Hippocampal formation (tissue), 2 donors: ENCODE results near the gene NBPF1.
"Not testable (repeated sequence)": the region's sequence is repeated elsewhere in the genome, so short reads cannot be mapped to it uniquely, and the experiment has no call there.

Experiments
- DNase-seq, 2 donors: peaks; one replicate each; lab custom pipeline; 2025; lab: John Stamatoyannopoulos, UW

The NBPF1 gene

GRCh38 chr1:16605532-16606505 is 7.5 kb downstream of the NBPF1 start:
- DNase-seq = no peak

DNA sequence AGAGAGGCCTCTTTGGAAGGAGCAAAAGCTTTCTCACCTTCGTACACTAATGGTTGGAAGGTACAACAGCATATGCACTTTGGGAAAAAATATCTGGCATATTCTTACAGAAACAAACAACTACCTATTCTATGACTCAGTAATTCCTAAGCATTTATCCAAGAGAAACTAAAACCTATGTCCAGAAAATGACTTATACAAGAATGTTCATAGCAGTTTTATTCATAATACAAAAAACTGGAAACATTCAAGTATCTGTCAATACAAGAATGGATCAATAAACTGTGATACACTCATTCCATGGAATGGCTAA is 8.2 kb downstream of the NBPF1 start:
- no peak for DNase-seq

DNA sequence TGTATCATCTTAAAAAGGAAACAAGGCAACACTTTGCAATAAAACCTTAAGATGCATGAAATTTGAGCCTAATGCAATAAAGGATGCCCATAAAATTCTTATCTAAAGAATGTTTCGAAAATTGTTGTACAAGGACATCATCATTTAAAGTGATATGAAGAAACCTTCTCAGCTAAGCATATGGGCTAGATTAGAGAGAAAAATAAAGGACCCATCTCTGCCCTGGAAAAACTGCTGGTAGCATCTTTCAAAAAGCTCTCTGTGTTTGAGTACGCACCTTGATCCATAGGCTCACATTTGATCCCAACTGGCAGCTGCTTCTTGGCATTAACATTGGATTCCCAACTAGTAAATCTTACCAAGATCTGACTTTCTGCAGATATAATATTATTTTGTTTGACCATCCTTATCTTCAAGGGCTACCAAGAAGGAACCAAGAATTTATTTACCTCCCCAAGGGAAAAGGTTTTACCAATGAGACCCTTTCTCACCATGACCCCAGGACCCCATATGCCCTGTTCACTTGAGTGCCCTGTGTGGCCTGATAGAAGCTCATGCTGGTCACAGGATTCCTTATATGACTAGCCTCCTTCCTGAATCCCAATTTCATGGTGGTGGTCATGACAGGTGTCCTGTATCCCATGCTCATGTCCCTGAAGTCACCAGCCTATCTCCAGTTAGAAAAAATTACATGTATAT is 8.7 kb downstream of the NBPF1 start:
- not testable (repeated sequence) for DNase-seq

DNA sequence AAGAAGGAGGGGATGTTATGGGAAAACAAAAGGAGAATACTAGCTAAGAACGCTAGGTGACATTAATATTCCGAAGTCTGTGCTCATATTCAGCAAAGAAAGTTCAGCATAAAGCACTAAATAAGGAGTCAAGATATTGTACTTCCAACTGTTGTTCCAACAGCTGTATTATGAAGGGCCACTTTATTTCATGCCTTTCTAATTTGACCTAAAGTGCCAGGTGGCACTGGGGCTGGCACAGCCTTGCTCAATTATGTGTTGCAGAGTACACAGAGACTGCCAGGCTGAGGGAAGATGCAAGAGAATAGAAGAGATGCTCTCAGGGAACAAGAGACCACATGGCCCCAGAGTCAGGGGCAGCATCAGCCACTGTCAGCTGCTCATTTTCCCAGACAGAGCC is 9.7 kb downstream of the NBPF1 start:
- DNase-seq = not testable (repeated sequence)

DNA sequence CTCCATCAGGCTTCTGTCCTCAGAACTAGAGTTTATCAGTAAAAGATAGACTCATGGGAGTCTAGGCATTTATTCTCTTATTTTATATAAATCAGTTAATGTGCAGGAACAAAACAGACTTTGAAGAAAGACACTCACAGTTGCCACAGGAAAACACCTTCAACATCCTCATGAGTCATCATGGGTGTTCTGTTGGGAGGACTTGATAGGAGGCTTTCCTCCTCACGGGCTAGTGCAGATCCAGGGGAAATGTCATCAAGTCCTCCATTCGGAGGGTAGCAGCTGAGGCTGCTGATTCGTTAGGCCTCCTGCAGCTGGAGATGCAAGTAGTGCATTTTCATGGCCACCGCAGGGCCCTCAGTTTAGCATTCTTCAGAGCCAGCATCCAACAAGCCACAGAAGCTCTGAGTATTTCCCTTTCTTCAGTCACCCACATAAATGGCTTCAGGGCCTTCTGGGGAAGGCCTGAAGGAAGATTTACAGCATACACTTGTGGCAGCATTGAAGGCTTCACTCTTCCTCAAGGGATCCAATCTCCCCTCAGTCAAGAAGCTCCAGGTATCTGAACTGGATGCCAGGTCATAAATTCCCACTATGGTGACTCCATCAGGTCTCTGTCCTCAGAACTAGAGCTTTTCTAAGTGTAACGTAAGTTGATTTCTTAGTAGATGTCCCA is 10.9 kb downstream of the NBPF1 start:
- DNase-seq = not testable (repeated sequence)

- DNase-seq = not testable (repeated sequence)
Observed at GRCh38 chr1:16600855-16601786, 12.2 kb downstream of the NBPF1 start.

DNA sequence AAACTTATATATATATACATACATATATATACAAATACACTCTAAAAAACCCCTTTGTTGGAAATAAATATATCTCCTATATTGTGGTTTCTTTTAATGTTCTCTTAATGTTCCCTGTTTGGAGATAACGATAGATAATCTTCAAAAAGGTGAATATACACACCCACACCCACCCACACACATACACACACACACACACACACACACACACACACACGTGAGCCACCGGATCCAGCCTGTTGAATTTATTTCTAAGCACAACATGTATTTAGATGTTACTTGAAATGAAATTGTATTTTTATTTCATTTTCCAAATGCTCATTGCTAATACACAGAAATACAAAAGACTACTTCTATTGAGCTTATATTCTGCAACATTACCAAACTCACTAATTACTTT is 14.0 kb downstream of the NBPF1 start:
- DNase-seq = not testable (repeated sequence)

DNA sequence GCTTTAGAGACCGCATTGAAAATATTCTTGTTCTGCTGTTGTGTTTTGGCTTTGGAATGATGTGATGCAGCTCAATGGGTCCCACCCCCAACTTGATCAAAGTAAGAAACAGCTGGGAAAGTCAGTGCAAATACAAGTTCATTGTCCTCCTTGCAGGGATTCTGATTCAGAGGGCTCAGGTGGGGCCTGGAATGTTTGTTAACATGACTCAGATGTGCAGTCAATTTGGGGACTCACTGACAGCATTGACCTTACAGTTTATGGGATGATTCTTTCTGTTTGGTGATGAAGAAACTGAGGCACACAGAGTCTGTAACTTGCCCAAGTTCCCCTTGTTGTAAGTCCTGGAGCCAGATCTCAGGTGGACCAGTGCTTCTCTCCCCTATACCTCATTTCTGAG is 18.1 kb downstream of the NBPF1 start:
- DNase-seq = not testable (repeated sequence)

GRCh38 chr1:16591845-16592244 is 21.5 kb downstream of the NBPF1 start:
- DNase-seq = not testable (repeated sequence)

DNA sequence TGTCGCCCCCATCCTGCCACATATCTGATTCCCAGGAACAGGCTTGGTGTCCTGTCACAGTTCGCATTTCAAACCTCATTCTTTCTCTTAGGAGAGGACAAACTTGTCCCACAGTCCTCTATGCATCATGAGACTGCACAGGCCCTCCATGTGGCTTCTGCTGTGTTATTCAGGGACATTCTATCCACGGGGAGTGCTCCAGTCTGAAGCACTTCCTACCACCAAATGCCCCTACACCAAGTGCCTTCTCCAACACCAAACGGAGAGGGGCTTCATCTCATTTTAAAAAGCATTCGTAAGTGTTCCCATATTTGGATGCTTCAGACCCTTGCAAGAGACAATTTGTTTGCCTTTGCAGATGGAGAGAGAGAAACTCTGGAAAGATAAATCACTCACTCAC is 25.3 kb downstream of the NBPF1 start:
- DNase-seq = not testable (repeated sequence)

DNA sequence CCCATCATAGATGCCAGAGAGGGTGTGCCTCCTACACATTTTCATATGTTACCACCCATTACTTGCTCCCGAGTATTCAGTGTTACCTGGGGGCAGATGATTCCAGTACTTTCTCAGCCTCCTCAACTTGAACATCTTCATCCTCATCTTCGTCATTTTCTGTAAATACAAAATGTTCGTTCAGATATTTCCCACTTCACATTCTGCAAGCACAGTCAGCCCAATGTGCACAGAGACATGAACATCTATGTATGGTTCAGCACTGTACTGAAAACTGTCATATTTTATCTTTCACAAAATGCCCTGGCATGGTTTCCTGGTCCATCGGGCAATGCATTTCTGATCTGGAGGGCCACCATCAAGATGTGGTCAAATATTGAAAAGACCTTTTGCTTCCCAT is 25.7 kb downstream of the NBPF1 start:
- DNase-seq = not testable (repeated sequence)

- DNase-seq = not testable (repeated sequence)
Observed at GRCh38 chr1:16565324-16565723, 48.0 kb downstream of the NBPF1 start.

DNA sequence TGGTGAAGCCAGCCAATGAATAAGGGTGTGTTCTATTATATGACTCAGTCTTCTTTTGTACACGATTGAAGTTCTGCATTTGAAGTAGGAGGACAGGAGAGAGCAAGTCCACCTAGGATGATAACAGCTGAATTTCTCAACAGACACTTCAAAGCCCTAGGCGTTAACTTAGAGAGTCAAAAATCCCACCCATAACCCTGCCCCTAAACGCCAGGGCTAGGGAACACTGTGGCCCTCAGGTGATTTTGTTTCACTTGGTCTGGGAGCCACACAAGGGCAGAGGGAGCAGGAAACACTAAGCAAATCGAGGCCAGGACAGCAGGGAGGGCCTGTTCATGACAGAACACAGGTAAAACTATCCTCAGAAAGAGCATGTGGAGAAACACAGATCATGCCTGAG is 52.3 kb downstream of the NBPF1 start:
- DNase-seq = not testable (repeated sequence)

DNA sequence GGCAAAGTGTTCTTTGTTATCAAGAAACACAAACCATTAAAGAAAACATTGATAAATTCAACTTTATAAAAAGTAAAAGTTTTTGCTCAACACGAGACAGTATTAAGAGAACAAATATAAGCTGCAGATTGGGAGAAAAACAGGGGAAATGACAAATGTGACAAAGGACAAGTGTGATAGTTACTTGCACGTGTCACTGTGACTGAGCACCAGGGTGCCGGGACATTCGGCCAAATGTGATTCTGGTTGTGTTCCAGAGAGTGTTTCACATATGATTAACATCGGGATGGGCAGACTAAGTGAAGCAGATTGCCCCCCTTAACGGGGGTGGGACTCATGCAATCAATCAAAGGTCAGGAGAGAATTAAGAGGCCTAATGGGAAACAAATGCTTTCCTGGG is 52.9 kb downstream of the NBPF1 start:
- DNase-seq = not testable (repeated sequence)

DNA sequence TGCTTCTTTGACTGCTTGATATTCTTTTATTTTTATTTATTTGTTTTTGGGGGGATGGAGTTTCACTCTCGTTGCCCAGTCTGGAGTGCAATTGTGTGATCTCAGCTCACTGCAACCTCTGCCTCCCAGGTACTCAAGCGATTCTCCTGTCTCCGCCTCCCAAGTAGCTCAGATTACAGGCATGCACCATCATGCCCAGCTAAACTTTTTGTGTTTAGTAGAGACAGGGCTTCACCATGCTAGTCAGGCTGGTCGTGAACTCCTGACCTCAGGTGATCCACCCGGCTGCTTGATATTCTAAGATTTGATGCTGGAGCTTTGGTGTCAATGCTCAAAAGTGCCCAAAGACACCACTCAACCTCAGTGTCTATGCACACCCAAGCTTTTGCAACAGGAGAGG is 53.7 kb downstream of the NBPF1 start:
- DNase-seq = not testable (repeated sequence)

DNA sequence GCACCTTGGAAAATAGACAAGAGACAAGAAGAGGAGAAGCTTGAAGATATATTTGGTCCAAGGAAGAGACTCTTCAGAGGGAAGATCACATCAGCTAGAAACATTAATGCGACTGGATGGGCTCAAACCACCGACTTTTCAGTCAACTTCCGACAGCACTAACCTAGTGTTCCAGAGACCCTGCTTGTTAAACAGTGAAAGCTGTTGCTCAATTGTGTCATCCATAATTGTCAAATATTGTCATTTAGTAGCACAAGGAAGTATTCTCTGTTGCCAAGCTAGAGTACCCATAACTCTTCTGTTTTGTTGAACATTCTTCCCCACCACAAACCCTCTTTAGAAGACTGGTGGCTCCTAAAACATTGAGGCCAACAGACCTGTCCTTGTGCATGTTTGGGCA is 56.3 kb downstream of the NBPF1 start:
- DNase-seq = not testable (repeated sequence)

GRCh38 chr1:16553244-16553643 is 60.1 kb downstream of the NBPF1 start:
- DNase-seq = not testable (repeated sequence)

DNA sequence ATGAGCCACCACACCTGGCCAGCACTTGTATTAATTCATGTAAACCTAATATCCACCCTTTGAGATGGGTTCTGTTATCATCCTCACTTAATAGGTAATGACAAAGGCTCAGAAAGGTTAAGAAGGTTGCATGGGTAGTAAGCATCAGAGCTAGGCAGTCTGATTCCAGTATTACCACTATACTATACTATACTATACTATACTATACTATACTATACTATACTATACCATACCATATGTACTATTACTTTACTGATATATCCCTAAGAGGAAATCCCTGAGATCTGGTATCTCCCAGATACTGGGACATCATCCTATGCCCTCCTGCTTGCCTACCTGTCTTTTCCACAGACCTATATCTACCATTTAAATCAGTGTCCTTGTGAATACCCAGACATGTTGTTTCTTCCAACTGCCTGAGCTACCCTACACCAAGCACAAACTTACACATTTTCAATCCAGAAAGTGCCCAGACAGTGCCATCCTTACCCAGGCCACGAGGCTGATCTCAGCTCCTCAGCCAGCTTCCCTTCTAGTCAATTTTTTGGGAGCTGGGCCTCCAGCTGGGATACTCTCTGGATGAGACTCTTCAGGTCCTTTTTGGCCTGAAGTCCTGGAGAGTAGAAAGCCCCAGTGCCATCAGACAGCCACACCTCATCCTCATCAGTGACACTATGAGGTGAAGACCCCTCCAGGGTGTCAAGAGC is 63.0 kb downstream of the NBPF1 start:
- not testable (repeated sequence) for DNase-seq

DNA sequence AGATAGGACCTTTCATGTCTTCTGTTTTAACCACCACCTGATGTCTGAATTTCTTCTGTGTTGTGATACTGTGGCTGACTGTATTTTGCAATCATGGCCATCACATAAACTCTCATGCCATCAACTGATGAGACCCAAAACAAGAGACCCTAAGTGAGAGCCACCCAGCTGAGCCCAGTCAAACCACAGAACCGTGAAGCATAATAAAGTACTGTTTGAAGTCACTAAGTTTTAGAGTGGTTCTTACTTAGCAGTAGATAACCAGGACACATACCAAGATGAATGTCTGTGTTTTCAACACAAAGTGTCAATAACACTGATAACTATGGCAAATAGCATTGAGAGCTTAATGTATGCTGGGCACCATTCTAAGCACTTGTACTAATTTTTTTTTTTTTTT is 63.8 kb downstream of the NBPF1 start:
- DNase-seq = not testable (repeated sequence)

- not testable (repeated sequence) for DNase-seq
Observed at GRCh38 chr1:16547502-16548241, 65.7 kb downstream of the NBPF1 start.
